Liver (tissue), 3 donors: Measurements from ENCODE around the gene CSNK1G1.
A peak's percentile ranks its signal among the peaks of the same experiment; 100 is the strongest.

Source experiments
- ATF3 ChIP-seq: IDR thresholded peaks from 2 replicates; pipeline ENCODE4 v1.6.1; 2016; ENCODE audit warnings: antibody characterized with exemption
- CTCF ChIP-seq: fragments of 150-350 bp; IDR thresholded peaks from 2 replicates; pipeline ENCODE4 v1.5.1; 2017; ENCODE audit warnings: improper control_type of control experiment, low read depth, low read length; ENCODE audit not compliant: missing input control
- FOXA1 ChIP-seq: IDR thresholded peaks from 2 replicates; pipeline ENCODE4 v1.6.1; 2016; ENCODE audit warnings: antibody characterized with exemption
- GABPA ChIP-seq, 2 donors: IDR thresholded peaks in 1 of 2; conservative IDR thresholded peaks in 1 of 2; 2 replicates each; pipeline ENCODE4 v1.6.1; 2016; ENCODE audit warnings: antibody characterized with exemption in 2 of 2, mild to moderate bottlenecking in 1 of 2, moderate library complexity in 1 of 2
- JUND ChIP-seq, 2 donors: IDR thresholded peaks; 2 replicates each; pipeline ENCODE4 v1.6.1; 2016; ENCODE audit warnings: antibody characterized with exemption in 2 of 2
- MAX ChIP-seq: IDR thresholded peaks from 2 replicates; pipeline ENCODE4 v1.6.1; 2016; ENCODE audit warnings: antibody characterized with exemption
- RAD21 ChIP-seq, 2 donors: IDR thresholded peaks; 2 replicates each; pipeline ENCODE4 v1.6.1; 2016; ENCODE audit warnings: antibody characterized with exemption in 2 of 2, mild to moderate bottlenecking in 2 of 2
- RXRA ChIP-seq, 2 donors: IDR thresholded peaks; 2 replicates each; pipeline ENCODE4 v1.6.1; 2017 to 2018; ENCODE audit warnings: antibody characterized with exemption in 2 of 2, mild to moderate bottlenecking in 1 of 2
- SP1 ChIP-seq: IDR thresholded peaks from 2 replicates; pipeline ENCODE4 v1.6.1; 2018; ENCODE audit warnings: antibody characterized with exemption, mild to moderate bottlenecking
- TAF1 ChIP-seq: conservative IDR thresholded peaks from 2 replicates; pipeline ENCODE4 v1.6.1; 2016; ENCODE audit warnings: antibody characterized with exemption, mild to moderate bottlenecking
- YY1 ChIP-seq: IDR thresholded peaks from 2 replicates; pipeline ENCODE4 v1.6.1; 2016; ENCODE audit warnings: antibody characterized with exemption, mild to moderate bottlenecking
- ZBTB33 ChIP-seq: IDR thresholded peaks from 2 replicates; pipeline ENCODE4 v1.6.1; 2016; ENCODE audit warnings: antibody characterized with exemption
- donor health status: healthy.
- donor health status: healthy.

GRCh38 chr15:64149424-64149823 lies 206.5 kb downstream of the CSNK1G1 start:
- TF ChIP-seq CTCF (no peak), FOXA1 (no peak), ATF3 (no peak), RXRA (IDR thresholded peaks at IDR 0.05) (no peak), TAF1 (no peak), ZBTB33 (no peak), MAX (no peak), RAD21 (IDR thresholded peaks at IDR 0.05) (peak in 1 of 2 donors; percentile 51), GABPA (IDR thresholded peaks at IDR 0.05 in 1 of 2, conservative IDR thresholded peaks at IDR 0.05 in 1 of 2) (no peak), YY1 (no peak), SP1 (no peak), JUND (IDR thresholded peaks at IDR 0.05) (no peak)
